T-helper 22 cell (primary cell): ENCODE measurements around the gene CNNM4.

ENCODE experiments used
- DNase-seq: peaks from one replicate; pipeline ENCODE4 v3.0.0-alpha.2; 2020; ENCODE audit warnings: low read depth

Gene CNNM4

GRCh38 chr2:96759548-96759947, 1.2 kb upstream of the CNNM4 start:
- no peak for DNase-seq

- no peak for DNase-seq
These were observed 507 bp downstream of the CNNM4 start for GRCh38 chr2:96760986-96761832.

- no peak for DNase-seq
These were observed 2.0 kb downstream of the CNNM4 start for GRCh38 chr2:96762529-96763311.

- DNase-seq: no peak
These were observed 3.0 kb downstream of the CNNM4 start for GRCh38 chr2:96763511-96764252.

GRCh38 chr2:96764253-96764637, 3.5 kb downstream of the CNNM4 start:
- DNase-seq: no peak

GRCh38 chr2:96767135-96767871, 6.6 kb downstream of the CNNM4 start:
- no peak for DNase-seq

GRCh38 chr2:96768083-96768561, 7.4 kb downstream of the CNNM4 start:
- no peak for DNase-seq

- DNase-seq: no peak
These were observed 9.1 kb downstream of the CNNM4 start for GRCh38 chr2:96769814-96770213.

- no peak for DNase-seq
These were observed 9.9 kb downstream of the CNNM4 start for GRCh38 chr2:96770442-96771202.

- no peak for DNase-seq
These were observed 11.3 kb downstream of the CNNM4 start for GRCh38 chr2:96771796-96772618.

GRCh38 chr2:96772903-96773671, 12.4 kb downstream of the CNNM4 start:
- no peak for DNase-seq

- DNase-seq: peak; percentile 28
These were observed 13.2 kb downstream of the CNNM4 start for GRCh38 chr2:96773922-96774321.

GRCh38 chr2:96775160-96775559, 14.5 kb downstream of the CNNM4 start:
- no peak for DNase-seq

GRCh38 chr2:96783388-96783787, 22.7 kb downstream of the CNNM4 start:
- DNase-seq: no peak

GRCh38 chr2:96787411-96787810, 26.7 kb downstream of the CNNM4 start:
- DNase-seq: no peak

- DNase-seq: no peak
These were observed 27.9 kb downstream of the CNNM4 start for GRCh38 chr2:96788442-96789244.

GRCh38 chr2:96789245-96789617, 28.5 kb downstream of the CNNM4 start:
- DNase-seq: no peak
